ENCODE measurements around the gene HIRA. TPM values are rescaled to one million over a fixed set of nuclear protein-coding genes. Genes with fewer than 3 reads are reported as not detected.

Gene HIRA
- total and polyA plus RNA-seq, 2 experiments from 2014 or later = 9.4 to 58.3 TPM

DNA sequence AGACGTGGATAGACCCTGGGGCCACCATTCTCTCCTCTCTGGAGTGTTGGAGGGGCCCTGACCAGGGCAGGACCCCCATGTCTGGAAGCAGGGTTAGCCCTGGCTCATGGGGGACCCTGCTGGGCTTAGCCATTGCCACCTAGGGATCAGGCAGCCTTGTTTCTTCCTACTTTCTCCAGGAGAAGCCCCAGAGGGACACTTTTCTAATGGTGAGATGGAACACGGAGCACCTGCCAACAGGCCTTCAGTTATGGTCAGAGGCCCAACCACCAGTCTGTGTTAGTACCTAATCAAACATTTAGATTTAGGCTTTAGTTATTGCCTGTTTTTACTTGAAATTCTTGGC, 17.9 kb upstream of the HIRA start (continued):
- TF ChIP-seq, protein P1, sequence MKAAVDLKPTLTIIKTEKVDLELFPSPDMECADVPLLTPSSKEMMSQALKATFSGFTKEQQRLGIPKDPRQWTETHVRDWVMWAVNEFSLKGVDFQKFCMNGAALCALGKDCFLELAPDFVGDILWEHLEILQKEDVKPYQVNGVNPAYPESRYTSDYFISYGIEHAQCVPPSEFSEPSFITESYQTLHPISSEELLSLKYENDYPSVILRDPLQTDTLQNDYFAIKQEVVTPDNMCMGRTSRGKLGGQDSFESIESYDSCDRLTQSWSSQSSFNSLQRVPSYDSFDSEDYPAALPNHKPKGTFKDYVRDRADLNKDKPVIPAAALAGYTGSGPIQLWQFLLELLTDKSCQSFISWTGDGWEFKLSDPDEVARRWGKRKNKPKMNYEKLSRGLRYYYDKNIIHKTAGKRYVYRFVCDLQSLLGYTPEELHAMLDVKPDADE (IDR thresholded peaks at IDR 0.05) = no peak
- no peak for TF ChIP-seq ZNF331 (CRISPR knock-in tag; IDR thresholded peaks at IDR 0.05; ENCODE audit: low read depth)
- TF ChIP-seq CREB1 (CRISPR knock-in tag; IDR thresholded peaks at IDR 0.05; ENCODE audit: low read depth) = no peak

DNA sequence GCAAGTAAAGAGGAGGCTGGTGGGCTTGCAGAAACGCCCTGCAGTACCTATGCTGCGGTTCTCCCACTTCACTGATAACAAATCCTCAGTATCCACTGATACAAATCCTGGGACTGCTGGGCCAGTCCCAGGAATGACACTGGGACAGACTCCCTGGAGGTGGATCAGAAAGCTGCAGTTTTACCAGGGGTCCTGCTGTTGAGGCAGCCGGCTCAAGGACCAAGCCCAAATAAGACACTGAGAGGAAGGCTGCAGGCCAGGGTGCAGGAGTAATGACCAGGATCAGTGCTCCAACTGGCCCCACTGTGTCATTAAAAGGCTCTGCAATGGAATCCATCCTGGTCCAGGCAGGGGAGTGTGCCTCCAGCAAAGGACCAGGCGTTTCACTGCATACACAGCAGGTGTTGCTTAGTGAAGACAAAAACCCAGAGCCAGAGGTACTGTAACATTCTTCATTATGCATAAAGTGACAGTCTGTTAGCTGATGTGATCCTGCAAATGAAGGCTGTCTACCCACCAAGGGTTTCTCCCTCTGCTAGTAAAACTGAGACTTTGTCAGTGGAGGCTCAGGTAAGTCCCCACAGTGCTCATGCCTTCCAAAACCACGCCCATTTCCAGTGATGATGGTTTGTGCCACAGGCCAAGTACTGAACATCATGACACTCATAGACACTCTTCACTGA, 17.3 kb upstream of the HIRA start:
- Mint-ChIP-seq H3K4me1 (peaks cover 17% of the 10 kb centered on the region), H3K27ac (no peak overlapping the region), H3K4me3 (peak overlapping the region; percentile 91), H3K9me3 (no peaks in the 10 kb centered on the region; the same call in 2 of the 3 replicates), H3K36me3 (ENCODE audit: low read depth) (peaks cover 59% of the 10 kb centered on the region), H3K27me3 (ENCODE audit: insufficient read depth, low read depth, poor library complexity) (peaks cover 10% of the 10 kb centered on the region)
- Histone ChIP-seq H2AFZ (no peak overlapping the region), H3K27ac (ENCODE audit: low read depth) (no peak overlapping the region), H3K27me3 (ENCODE audit: insufficient read depth) (peaks cover 8% of the 10 kb centered on the region), H3K9me2 (ENCODE audit: insufficient read depth) (no peaks in the 10 kb centered on the region), H3K4me1 (ENCODE audit: insufficient read depth) (peaks cover 12% of the 10 kb centered on the region; the same call in 1 of the 2 replicates), H3K36me3 (ENCODE audit: insufficient read depth) (peaks cover 11% of the 10 kb centered on the region), H3K79me2 (replicated peaks; ENCODE audit: insufficient read depth) (peaks cover 24% of the 10 kb centered on the region), H3K4me2 (peak overlapping the region; percentile 91), H3F3A (replicated peaks; ENCODE audit: low read depth) (peaks cover 11% of the 10 kb centered on the region; the same call in 1 of the 2 replicates), H4K20me1 (replicated peaks; ENCODE audit: insufficient read depth) (peaks cover 35% of the 10 kb centered on the region), H3K4me3 (peak overlapping the region; percentile 77)
- no peak for ATAC-seq
- DNase-seq (ENCODE audit: low spot score) = no peak
- no peak for TF ChIP-seq ZNF114 (CRISPR knock-in tag; IDR thresholded peaks at IDR 0.05)
- TF ChIP-seq, protein P2, sequence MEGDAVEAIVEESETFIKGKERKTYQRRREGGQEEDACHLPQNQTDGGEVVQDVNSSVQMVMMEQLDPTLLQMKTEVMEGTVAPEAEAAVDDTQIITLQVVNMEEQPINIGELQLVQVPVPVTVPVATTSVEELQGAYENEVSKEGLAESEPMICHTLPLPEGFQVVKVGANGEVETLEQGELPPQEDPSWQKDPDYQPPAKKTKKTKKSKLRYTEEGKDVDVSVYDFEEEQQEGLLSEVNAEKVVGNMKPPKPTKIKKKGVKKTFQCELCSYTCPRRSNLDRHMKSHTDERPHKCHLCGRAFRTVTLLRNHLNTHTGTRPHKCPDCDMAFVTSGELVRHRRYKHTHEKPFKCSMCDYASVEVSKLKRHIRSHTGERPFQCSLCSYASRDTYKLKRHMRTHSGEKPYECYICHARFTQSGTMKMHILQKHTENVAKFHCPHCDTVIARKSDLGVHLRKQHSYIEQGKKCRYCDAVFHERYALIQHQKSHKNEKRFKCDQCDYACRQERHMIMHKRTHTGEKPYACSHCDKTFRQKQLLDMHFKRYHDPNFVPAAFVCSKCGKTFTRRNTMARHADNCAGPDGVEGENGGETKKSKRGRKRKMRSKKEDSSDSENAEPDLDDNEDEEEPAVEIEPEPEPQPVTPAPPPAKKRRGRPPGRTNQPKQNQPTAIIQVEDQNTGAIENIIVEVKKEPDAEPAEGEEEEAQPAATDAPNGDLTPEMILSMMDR (conservative IDR thresholded peaks at IDR 0.05; ENCODE audit: low read depth in 2 of 2) = no peak
- no peak for TF ChIP-seq ZNF331 (CRISPR knock-in tag; IDR thresholded peaks at IDR 0.05; ENCODE audit: low read depth)
- TF ChIP-seq EZH2 (IDR thresholded peaks at IDR 0.05; ENCODE audit: low read depth, unreplicated experiment) = no peak
- TF ChIP-seq JUNB (IDR thresholded peaks at IDR 0.05; ENCODE audit: unreplicated experiment) = no peak
- no peak for TF ChIP-seq EZH2phosphoT487 (IDR thresholded peaks at IDR 0.05; ENCODE audit: unreplicated experiment)
- TF ChIP-seq, protein P3, sequence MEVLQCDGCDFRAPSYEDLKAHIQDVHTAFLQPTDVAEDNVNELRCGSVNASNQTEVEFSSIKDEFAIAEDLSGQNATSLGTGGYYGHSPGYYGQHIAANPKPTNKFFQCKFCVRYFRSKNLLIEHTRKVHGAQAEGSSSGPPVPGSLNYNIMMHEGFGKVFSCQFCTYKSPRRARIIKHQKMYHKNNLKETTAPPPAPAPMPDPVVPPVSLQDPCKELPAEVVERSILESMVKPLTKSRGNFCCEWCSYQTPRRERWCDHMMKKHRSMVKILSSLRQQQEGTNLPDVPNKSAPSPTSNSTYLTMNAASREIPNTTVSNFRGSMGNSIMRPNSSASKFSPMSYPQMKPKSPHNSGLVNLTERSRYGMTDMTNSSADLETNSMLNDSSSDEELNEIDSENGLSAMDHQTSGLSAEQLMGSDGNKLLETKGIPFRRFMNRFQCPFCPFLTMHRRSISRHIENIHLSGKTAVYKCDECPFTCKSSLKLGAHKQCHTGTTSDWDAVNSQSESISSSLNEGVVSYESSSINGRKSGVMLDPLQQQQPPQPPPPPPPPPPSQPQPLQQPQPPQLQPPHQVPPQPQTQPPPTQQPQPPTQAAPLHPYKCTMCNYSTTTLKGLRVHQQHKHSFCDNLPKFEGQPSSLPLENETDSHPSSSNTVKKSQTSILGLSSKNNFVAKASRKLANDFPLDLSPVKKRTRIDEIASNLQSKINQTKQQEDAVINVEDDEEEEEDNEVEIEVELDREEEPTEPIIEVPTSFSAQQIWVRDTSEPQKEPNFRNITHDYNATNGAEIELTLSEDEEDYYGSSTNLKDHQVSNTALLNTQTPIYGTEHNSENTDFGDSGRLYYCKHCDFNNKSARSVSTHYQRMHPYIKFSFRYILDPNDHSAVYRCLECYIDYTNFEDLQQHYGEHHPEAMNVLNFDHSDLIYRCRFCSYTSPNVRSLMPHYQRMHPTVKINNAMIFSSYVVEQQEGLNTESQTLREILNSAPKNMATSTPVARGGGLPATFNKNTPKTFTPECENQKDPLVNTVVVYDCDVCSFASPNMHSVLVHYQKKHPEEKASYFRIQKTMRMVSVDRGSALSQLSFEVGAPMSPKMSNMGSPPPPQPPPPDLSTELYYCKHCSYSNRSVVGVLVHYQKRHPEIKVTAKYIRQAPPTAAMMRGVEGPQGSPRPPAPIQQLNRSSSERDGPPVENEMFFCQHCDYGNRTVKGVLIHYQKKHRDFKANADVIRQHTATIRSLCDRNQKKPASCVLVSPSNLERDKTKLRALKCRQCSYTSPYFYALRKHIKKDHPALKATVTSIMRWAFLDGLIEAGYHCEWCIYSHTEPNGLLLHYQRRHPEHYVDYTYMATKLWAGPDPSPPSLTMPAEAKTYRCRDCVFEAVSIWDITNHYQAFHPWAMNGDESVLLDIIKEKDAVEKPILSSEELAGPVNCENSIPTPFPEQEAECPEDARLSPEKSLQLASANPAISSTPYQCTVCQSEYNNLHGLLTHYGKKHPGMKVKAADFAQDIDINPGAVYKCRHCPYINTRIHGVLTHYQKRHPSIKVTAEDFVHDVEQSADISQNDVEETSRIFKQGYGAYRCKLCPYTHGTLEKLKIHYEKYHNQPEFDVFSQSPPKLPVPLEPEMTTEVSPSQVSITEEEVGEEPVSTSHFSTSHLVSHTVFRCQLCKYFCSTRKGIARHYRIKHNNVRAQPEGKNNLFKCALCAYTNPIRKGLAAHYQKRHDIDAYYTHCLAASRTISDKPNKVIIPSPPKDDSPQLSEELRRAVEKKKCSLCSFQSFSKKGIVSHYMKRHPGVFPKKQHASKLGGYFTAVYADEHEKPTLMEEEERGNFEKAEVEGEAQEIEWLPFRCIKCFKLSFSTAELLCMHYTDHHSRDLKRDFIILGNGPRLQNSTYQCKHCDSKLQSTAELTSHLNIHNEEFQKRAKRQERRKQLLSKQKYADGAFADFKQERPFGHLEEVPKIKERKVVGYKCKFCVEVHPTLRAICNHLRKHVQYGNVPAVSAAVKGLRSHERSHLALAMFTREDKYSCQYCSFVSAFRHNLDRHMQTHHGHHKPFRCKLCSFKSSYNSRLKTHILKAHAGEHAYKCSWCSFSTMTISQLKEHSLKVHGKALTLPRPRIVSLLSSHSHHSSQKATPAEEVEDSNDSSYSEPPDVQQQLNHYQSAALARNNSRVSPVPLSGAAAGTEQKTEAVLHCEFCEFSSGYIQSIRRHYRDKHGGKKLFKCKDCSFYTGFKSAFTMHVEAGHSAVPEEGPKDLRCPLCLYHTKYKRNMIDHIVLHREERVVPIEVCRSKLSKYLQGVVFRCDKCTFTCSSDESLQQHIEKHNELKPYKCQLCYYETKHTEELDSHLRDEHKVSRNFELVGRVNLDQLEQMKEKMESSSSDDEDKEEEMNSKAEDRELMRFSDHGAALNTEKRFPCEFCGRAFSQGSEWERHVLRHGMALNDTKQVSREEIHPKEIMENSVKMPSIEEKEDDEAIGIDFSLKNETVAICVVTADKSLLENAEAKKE (CRISPR knock-in tag; IDR thresholded peaks at IDR 0.05) = no peak
- no peak for TF ChIP-seq NANOG (IDR thresholded peaks at IDR 0.05; ENCODE audit: borderline replicate concordance)
- TF ChIP-seq CREB1 (CRISPR knock-in tag; IDR thresholded peaks at IDR 0.05; ENCODE audit: low read depth) = no peak
- TF ChIP-seq POLR2AphosphoS5 (IDR thresholded peaks at IDR 0.05; ENCODE audit: low read depth) = no peak
- TF ChIP-seq, protein P4, sequence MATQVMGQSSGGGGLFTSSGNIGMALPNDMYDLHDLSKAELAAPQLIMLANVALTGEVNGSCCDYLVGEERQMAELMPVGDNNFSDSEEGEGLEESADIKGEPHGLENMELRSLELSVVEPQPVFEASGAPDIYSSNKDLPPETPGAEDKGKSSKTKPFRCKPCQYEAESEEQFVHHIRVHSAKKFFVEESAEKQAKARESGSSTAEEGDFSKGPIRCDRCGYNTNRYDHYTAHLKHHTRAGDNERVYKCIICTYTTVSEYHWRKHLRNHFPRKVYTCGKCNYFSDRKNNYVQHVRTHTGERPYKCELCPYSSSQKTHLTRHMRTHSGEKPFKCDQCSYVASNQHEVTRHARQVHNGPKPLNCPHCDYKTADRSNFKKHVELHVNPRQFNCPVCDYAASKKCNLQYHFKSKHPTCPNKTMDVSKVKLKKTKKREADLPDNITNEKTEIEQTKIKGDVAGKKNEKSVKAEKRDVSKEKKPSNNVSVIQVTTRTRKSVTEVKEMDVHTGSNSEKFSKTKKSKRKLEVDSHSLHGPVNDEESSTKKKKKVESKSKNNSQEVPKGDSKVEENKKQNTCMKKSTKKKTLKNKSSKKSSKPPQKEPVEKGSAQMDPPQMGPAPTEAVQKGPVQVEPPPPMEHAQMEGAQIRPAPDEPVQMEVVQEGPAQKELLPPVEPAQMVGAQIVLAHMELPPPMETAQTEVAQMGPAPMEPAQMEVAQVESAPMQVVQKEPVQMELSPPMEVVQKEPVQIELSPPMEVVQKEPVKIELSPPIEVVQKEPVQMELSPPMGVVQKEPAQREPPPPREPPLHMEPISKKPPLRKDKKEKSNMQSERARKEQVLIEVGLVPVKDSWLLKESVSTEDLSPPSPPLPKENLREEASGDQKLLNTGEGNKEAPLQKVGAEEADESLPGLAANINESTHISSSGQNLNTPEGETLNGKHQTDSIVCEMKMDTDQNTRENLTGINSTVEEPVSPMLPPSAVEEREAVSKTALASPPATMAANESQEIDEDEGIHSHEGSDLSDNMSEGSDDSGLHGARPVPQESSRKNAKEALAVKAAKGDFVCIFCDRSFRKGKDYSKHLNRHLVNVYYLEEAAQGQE (IDR thresholded peaks at IDR 0.05; ENCODE audit: unreplicated experiment) = no peak
